Iris pigment epithelial cell (primary cell): ENCODE data around the gene CD300H.
"Not testable (repeated sequence)": the region's sequence is repeated elsewhere in the genome, so short reads cannot be mapped to it uniquely, and the experiment has no call there.

Experiments
- DNase-seq: peaks from one replicate; pipeline ENCODE4 v3.0.0-alpha.2; 2011; ENCODE audit warnings: low read depth

Gene CD300H

DNA sequence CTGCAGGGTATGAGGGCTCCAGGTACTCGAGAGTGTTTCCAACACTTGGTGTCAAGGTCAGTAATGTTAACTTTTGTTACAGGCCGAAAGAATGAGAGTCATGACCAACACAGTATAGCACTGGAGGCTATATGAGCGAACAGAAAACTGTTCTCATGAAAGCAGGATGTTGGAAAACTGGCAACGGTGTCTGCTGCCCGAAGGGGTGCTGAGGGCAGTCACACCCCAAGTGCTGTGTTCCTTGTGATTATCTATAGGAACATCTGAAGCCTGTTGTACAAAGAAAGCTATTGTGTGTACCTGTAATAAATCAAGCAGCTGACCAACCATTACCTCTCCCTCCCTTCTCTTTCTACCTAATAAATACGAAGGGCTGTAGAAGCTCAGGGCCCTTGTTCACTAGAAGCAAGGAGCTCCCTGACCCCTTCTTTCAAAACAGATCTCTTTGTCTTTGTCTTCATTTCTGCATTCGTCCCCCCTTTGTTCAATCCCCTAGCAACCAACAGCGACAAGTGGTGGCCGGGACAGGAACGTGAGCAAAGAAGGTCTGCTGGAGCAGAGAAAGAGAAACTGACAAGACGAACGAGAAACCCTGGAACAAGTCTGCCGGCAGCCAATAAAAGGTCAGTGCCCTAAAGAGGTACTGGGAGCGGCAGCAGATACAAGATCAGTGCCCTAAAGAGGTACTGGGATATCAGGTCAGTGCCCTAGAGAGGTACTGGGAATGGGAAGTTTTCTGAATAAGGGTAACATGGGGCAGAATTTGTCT is 17.2 kb upstream of the CD300H start:
- DNase-seq = no peak

DNA sequence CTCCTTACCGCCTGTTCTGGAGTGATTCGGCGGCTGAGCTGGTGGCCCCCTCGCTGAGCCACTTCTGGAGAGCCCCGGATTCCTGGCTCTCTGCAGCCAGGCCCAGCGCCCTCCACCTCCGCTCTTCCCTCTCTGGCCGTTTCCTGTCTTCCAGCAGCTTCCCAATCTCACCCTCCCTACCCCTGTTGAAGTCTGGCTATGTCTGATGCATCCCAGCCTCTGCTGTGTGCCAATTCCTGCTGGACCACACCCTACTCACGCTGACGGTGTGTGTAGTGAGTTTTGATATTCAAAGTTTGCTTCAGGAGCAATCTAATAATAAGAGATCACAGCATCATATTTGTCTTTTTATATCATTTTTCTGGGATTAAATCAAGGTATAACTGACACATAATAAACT is 15.3 kb upstream of the CD300H start:
- DNase-seq = no peak

DNA sequence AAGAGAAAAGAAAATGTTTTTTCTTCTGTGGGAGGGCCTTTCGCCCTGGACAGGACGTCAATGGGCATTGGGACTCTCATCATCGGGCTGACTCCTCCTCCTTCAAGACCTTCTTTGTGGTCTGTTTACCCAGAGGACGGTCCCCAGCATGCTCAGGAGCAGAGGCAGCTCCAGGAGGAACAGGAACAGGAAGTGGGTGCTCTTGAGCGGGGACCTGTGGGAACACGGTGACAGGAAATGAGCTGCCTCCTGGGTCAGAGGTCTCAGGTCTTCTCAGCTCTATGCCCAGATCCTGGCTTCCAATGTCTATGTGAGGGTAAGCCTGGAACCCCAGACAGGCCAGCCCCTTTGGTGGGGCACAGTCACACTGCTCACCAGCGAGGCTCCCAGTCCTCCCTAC is 12.6 kb upstream of the CD300H start:
- DNase-seq = no peak

DNA sequence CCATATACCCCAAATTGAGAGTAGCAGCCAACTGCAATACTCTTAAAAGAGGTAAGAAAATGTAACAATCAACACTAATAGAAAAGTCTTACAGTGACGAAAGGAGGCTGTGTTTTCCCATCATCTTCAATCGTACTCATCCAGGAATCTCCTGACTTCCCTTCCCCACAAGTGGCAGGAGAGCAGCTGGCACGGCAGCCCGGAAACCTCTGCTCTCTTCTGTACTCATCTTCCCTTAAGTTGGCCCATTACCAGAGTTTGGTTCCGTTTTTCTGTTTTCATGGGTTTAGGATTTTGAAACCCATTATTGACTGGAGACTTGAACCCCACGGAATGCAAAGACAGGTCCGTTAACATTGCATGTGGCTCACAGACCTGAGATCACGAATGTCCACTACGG is 11.7 kb upstream of the CD300H start:
- no peak for DNase-seq

DNA sequence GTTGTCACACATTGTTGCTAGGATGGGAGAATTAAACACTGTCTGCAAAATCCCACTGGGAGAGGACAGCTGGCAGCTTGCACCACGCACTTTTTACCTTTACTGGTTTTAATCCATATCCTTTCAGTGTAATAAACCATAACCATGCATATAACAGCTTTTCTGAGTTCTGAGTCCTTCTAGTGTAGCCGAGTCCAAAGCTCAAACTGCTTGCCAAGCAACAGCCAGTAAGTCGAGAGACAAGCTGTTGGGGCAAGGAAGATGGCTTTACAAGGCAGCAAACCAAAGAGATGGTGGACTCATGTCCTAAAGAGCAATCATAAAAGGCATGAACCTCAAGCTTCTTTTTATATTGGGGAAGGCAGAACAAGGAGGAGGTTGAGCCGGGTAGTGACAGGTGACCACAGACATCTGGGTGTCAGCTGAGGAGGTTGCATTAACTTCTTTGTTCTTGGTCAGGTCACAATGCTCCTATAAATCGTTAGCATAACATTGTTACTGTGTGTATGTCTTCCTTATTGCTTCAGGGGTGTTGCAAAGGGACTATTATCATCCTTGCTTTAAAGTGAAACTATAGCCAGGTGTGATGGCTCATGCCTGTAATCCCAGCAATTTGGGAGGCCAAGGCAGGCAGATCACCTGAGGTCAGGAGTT is 7.3 kb upstream of the CD300H start:
- DNase-seq = no peak

DNA sequence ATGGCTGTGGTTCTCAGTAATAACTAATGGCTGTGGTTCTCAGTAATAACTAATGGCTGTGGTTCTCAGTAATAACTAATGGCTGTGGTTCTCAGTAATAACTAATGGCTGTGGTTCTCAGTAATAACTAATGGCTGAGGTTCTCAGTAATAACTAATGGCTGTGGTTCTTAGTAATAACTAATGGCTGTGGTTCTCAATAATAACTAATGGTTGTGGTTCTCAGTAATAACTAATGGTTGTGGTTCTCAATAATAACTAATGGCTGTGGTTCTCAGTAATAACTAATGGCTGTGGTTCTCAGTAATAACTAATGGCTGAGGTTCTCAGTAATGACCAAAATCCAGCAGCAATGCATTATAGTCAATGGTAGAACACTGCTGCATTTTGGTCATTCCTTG is 6.3 kb upstream of the CD300H start:
- DNase-seq = not testable (repeated sequence)

DNA sequence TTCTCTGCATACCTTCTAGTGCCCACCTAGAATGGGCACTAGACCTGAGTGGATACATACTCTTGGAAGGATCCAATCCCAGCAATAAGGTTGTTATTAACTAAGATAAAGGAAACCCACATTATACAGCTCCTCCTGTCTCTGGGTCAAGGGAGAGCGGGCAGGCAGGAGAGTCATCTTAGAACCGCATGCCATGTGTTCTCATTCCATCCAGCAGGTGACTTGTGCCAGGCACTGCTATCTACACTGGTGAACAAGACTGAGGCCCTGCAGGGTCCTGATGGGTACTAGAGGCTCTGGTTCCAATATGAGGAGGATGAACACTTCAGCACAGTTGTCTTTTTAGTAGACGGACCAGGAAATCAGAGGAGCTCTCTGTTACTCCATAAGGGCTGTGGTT is 5.9 kb upstream of the CD300H start:
- DNase-seq = no peak

DNA sequence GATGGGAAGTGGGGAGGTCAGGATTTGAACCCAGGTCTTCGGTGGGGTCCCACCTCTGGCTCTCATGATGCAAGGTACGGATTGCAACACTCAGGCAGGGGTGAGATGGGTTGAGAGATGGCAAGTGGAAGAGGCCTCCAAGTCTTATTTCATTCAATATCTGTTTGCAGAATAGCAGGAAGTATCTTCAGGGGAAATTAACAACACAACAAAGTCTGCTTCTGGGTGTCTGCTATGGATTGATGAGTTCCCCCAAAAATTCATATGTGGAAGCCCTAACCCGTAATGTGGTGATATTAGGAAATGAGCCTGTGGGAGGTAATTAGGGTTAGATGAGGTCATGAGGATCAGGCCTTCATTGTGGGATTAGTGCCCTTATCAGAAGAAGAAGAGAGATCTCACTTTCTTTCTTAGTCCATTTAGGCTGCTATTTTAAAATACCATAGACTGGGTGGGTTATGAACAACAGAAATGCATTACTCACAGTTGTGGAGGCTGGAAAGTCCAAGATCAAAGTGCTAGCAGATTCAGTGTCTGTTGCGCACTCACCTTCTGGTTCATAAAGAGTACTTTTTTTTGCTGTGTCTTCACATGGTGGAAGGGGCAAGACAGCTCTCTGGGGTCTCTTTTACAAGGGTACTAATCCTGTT is 4.4 kb upstream of the CD300H start:
- no peak for DNase-seq

DNA sequence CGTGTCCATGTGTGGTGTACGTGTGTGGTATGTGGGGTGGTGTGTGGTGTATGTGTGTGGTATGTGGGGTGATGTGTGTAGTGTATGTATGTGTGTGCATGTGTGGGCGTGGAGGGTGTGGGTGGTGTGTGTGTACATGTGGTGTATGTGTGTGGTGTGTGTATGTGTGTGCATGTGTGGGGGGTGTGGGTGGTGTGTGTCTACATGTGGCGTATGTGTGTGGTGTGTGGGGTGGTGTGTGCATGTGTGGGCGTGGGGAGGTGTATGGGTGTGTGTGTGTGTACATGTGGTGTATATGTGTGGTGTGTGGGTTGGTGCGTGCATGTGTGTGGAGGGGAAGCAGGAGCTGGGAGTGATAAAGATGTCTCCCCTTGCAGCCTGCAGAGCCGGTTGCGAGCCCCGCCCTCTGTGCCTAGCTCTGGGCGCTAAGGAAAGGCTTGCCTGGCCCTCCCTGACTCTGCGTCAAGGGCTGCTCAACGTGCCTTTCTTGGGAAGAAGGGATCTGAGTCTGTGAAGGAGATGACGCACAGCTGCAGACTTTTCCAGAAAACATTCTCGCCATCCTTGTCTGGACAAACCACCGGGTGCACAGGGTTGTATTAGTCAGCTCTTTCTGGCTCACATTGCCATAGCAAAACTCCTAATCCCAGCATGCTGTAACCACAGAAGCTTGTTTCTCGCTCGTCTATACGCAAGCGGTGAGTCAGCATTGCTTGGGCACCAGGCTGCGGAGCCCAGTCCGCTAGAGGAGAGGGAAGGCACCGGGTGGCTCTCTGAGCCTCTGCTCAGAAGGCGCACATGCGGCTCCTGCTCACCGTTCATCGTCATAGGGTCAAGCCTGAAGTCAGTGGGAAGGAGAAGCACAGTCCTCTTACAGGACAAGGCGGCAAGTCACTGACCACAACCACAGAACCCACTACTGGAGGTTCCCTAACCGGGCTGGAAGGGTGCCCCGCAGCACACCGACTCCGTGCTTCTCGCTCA is 2.0 kb upstream of the CD300H start:
- peak; percentile 95 for DNase-seq

DNA sequence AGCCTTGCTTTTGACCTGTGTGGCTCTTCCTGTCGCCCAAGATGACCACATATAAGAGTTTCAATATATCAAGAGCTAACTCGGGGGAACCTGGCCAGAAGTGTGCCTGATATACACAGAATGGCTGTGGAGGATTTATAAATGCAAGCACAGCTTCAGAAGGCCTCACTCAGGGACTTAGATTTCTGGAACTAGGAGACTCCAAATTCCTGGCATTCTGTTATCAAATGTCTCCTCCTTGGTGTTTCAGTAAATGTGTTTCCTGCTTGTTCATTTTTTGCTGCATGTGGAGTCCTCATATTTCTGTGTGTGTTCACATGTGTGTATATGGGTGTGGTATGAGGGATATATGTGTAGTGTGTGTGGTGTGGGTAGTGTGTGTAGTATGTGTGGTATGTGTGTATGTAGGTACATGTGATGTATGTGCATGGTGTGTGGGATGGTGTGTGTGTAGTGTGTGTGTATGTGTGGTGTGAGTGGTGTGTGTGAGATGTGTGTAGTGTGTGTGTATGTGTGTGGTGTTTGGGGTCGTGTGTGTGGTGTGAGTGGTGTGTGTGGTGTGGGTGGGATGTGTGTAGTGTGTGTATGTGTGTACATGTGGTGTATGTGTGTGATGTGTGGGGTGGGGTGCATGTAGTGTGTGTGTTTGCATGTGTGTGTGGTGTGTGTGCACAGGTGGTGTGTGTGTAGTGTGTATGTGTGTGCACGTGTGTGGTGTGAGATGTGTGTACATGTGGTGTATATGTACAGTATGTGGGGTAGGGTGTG is 981 bp upstream of the CD300H start:
- DNase-seq = no peak

DNA sequence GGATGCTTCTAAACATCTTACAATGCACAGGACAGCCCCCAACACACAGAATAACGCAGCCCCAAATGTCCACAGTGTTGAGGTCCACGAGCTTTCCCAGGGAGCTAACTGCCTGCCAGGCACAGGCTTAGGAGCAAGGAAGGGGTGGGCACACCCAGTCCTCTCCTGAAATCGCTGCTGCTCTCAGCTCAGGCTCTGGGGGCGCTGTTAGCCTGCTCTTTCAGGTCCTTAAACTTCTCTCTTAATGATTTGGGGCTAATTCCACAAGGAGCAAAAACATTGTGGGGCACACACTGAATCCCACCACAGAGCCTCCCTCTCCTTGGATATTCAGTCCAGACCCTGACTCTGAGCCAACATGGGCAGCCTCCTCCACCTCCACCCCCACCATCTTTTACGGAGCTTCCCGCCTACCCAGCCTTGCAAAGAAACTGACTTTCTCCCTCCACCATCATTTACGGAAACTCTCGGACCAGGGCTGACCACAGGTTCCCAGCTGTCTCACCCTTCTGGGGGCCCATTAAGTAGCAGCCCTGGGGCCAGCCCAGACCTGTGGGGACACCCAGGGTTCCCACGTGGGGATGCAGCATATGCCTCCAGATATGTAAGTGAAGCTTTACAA is 1.1 kb downstream of the CD300H start:
- peak; percentile 15 for DNase-seq

DNA sequence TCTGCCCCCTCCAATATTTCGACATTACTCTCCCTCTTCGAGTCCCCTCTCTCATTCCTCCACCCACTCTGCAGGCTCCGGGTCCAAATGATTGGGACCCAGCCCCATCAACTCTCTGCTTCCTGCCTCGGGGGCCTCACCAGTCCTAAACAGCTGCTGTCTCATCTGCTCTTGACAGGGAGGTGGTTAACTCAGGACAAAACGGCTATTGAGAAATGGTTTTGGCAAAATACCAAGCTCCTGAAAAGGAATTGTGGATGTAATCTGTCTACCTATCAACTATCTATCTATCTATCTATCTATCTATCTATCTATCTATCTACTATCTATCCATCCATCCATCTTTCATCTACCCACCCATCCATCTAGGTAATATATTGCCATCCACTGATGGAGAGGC is 2.2 kb downstream of the CD300H start:
- no peak for DNase-seq

DNA sequence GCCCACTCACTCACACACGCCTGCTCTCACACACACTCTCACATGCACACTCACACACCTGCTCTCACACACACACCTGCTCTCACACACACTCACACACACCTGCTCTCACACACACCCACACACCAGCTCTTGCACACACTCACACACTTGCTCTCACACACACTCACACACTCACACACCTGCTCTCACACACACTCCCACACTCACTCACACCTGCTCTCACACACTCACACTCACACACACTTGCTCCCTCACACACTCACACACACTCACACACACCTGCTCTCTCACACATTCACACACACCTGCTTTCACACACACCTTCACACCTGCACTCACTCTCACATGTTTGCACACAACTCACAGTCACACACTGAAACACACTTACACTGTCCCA is 4.0 kb downstream of the CD300H start:
- no peak for DNase-seq

DNA sequence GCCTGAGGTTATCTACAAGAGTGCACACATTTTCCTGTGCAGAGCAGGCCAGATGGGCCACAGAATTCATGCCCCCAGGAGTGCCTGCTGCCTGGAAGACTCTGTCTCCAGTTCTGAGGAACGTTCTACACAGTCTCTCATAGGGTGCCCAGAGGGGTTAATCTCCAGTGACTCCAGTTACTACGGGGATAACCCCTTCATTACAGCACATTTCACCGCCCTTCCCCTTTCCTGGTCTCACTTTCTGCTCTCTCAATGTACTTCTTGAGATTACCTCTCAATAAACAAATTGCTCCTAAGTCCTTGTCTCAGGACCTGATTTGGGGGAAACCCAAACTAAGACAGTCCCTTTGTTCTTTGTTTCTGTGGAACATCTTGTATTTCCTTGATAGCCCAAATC is 5.7 kb downstream of the CD300H start:
- no peak for DNase-seq

DNA sequence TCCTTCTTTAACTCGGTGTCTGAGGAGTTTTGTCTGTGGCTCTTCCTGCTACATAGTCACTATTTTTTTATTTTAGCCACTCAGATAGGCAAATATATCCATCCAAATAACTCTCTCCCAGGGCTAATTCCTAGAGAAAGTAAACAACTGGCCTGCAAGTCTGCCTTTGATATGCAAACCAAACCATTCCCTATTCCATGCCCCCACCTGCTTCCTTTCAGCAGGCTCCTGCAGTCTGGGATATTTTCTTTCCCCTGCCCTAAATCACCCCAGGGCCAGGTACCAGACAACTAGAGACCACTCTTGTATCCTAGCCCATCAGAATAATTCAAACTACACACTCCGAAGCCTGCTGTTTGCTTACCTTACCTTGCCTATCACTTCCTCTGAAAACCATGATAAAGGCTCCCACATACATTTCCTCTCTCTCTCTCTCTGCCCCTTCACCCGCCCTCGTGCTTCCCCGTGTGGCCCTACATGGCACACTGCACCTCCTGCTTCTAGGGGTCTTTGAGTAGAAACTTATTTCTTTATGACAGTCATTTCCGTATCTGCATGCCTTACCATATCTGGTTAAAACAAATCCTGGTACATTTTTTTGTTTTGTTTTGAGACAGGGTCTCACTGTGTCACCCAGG is 8.3 kb downstream of the CD300H start:
- DNase-seq = no peak

DNA sequence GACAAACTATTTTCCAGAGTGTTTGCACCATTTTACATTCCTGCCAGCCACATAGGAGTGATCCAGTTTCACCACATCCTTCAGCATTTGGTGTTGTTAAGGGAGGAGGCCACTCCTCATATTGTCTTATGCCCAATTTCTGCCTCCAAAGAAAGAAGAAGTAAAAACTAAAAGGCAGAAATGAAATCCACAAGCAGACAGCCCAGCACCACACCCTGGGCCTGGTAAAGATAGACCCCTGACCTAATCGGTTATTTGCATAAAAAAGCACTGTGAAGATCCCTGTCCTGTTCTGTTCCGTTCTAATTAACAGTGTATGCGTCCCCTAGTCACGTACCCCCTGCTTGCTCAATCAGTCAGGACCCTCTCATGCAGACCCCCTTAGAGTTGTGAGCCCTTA is 8.9 kb downstream of the CD300H start:
- DNase-seq = not testable (repeated sequence)

DNA sequence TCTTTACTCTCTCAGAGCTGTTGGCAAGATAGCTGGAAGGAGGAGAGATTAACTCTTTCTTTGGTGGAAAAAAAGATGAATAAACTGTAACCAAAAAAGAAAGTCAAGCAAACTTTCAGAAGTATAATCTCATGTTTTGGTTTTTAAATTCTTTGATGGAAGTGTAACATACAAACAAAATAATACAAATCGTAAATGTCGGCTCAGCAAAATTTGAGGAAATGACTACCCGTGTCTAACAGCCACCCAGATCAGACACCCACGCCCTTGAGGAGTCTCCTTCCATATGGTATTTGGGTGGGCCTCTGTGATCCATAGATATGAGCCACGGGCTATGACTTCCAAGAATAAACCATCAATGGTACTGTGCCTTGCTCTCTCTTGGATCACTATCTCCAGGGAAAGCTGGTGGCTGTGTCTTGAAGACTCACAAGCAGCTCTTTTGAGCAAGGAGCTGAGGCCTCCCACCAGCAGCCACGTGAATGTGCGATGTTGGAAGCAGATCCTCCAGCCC is 11.8 kb downstream of the CD300H start:
- no peak for DNase-seq

DNA sequence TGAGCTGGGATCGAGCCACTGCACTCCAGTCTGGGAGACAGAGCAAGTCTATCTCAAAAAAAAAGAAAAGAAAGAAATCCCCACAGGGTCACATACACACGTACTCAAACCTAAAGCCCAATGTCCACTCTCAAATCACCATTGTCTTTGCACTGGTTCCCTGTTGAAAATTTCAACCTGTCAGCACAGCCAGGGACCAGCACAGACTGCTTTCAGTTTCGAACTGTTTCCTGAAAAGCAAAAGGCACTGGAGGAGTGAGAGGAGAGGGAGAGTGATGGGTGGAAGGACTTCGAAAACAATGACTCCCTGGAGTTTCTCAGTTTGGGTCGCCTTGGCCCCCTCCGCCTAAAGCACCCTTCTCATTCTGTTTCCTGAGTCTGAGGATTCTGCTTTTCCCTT is 12.4 kb downstream of the CD300H start:
- DNase-seq = no peak

DNA sequence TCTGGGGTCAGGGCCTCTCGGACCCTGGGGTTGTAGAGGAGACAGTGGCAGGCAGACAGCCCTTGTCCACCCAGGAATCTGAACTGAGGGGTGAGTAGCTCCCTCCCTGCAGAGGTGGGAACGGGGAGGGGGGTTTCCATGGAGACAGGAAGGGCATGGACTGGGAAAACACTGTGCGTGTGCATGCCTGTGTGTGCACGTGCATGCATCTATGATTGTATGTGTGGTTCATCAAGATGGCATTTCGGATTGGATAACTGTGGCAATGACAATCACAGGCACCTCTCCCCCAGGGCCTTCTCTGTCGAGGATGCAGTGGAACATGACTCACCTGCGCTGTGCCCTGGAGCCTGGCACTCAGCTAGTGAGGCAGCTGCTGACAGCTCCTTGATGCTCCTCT is 15.3 kb downstream of the CD300H start:
- no peak for DNase-seq

DNA sequence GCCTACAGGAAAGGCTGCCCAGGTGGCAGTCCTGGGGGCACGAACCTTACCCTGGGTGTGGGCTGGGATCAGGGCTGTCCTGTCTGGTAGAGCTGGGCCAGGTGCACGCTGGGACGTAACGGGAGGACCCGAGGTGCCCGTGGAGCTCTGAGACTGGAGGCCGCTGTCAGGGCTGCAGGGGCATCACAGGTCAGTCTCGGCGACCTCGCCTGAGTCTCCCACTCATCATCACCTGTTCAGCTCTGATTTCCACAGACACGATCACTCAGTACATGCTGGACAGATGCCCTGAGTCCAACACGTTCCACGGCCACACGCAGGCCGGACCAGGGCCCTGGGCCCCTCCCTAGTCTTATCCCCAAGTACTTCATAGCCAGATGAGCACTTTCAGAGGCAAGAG is 16.7 kb downstream of the CD300H start:
- DNase-seq = no peak
